Activated CD4-positive, alpha-beta T cell treated with anti-CD3 and anti-CD28 coated beads for 24 hours (primary cell): ENCODE data around the gene PLEKHH2.
"Not testable (repeated sequence)": the region's sequence is repeated elsewhere in the genome, so short reads cannot be mapped to it uniquely, and the experiment has no call there.

Experiments
- DNase-seq, 2 donors: peaks; one replicate each; pipeline ENCODE4 v3.0.0-alpha.2; 2020; ENCODE audit warnings: low read depth in 2 of 2

Gene PLEKHH2

DNA sequence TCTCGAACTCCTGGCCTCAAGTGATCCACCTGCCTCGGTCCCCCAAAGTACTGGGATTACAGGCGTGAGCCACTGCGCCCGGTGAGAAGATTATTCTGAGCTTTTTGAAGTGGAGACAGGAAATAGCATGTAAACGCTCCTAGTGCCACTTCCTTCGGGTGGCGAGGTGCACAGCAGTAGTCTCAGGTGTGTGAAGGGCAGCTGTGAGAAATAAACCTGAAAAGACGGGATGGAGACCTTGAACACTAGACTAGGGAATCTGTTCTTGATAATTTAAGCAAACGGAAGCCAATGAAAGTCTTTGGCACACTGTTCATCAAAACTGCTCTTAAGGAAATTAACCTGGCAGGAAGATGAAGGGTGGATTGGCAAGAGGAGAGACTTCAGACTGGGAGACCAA is 439 bp upstream of the PLEKHH2 start:
- no peak for DNase-seq

DNA sequence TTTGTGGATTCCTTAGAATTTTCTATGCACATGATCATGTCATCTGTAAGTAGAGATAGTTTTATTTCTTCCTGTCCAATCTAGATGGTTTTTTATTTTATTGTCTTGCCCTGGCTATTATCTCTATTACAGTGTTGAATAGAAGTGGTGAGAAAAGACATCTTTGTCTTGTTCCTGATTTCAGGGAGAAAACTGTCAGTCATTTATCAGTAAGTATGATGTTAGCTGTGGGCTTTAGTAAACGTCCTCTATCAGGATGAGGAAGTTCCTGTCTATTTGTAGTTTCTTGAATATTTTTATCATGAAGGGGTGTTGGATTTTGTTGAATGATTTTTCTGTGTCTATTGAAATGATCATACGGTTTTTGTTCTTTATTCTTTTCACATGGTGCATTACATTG is 5.3 kb downstream of the PLEKHH2 start:
- no peak for DNase-seq

DNA sequence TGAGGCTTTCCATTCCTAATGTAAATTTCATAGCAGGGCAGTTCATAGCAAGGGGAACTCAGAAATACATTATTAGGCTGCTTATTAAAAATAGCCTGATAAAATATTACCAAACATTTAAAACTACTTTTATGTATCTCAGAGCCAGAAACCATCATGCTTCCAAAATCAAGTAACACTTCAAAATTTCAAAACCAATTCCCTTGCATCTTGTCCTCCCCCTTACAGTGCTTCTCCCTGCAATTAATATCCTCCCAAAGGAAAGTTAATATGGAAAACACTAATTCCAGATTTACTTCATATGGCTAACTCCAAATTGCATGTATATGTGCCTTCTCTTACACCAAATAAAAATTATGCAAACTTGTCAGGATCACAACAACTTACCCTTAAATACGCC is 6.6 kb downstream of the PLEKHH2 start:
- DNase-seq, result no peak

DNA sequence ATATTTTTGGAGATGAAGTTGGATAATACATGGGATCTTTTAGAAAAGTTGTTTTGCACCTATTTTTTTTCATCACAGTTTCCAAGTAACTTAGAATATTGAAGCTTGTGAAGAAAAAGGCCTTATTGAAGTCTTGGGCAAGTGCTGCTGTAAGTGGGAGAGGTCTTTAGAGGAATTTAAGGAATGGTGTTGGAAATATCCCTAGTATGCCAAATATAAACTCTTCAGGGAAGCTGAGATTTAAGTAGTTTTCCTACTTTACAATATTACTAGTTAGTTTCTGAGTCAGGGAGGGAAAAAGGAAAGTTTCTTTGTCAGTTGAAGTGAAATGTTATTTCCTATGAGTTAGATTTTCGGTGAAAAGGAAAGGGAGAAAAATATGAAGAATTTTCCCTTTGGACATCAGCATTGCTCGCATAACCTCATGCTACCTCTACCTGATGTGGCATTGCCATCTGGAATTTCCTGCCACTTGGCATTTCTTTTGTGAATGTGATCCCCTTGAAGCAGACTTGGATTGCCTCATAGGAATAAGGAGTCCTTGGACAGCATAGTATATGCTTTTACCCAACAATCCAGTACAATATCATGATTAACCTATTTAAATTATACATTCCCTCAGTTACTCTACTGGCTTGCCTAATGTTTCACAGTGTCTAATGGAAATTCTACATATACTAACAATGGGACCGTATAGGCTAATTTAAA is 12.1 kb downstream of the PLEKHH2 start:
- DNase-seq, result no peak

DNA sequence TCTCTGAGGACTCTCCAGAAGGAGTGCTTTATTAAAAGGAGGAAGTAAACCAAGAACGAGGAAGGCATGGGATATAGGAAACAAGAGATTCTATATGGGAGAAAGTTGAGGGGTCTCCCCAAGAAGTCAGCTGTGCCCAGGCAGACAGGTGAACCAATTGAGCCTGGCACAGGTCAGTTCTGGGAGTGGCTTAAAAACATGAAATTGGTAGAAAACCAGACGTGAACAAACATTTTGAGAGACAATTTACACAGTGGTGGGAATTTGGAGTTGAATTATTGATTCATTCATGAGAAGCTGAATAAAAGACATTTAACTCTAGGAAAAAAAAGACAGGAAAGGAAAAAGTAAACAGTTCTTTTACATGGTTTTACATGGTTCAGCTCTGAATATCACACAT is 16.4 kb downstream of the PLEKHH2 start:
- DNase-seq, result no peak

DNA sequence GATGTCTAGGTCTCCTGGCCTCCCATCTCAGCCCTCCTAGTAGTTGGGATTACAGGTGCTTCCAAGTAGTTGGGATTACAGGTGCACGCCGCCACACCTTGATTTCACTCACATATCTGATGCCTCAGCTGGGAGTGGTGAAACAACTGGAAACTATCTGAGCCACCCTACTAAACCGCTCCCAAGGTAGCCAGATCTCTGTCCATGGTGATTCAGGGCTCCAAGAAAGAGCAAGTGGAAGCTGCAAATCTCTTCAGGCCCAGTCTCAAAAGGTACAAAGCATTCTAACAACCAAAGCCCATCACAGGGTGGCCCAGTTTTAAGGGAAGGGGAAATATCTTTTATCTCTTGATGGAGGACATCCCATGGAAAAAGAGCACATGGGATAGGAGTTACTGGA is 20.2 kb downstream of the PLEKHH2 start:
- DNase-seq, result no peak

DNA sequence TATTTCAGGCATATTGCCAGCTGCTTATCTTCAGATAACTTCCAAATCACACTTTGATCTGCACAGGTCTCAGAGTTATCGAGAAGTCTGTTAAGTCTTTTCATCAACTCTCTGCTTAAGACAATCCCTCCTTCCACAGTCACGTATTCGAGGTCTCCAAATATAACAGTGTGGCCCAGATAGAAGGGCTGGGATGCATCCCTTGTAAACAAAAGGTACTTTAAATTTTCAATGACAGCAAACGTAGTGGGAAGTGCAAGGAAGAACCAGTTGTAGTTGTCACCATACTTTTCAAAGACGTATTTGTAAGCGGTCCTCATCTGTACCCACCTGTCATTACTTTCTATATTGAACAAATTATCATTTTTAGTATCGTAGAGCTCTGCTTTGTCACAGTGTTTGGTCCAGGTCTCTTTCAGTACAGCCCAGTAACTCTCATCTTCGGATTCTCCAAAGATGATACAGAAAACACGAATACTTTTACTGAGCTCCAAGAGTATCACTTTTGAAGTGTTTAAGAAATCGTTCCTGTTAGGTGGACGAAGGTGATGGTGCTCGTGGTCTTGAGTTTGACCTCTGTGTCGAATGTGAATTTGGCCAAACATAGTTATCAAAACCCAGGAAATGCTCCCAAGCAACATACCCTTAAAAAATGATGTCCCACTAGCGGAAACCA is 38.7 kb downstream of the PLEKHH2 start:
- DNase-seq, result no peak

DNA sequence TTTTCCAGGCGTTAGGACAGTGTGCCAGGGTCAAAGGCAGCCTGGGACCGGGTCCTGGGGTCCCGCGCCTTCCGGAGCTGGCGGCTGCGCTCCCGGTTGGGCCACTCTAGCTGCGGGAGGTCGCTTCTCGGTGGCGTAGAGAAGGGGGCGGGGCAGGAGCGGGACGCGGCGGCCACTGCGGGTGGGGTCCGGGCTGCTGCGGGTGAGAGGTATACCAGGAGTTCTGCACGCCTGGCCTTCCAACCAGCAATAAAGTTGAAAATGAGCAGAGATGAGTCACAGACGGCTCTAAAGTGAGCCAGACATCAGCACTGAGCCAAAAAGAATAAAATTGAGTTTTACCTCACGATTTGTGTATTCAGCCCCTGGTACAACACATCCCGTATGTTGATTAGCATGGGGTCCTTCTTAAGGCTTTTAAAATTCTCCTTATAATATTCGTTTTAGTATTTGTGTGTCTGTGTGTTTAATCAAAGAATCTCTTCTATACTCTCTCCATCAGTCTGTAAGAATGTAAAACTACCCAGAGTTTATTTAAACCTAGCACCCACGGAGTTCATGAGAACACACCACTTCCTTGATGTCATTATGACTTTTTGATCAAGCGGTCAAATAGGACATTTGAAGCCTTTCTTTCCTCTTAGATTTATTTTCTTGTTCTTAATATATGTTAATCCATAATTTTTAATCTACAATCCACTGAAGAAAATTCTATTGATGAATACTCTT is 39.4 kb downstream of the PLEKHH2 start, which contains the start of gene C1GALT1C1L:
Gene C1GALT1C1L (minus strand): TSS at position 108 of the 729 bp plus-strand sequence. CDS start 107 bp downstream, at position 1.
- peak in 1 of 2 donors; percentile 32 for DNase-seq

DNA sequence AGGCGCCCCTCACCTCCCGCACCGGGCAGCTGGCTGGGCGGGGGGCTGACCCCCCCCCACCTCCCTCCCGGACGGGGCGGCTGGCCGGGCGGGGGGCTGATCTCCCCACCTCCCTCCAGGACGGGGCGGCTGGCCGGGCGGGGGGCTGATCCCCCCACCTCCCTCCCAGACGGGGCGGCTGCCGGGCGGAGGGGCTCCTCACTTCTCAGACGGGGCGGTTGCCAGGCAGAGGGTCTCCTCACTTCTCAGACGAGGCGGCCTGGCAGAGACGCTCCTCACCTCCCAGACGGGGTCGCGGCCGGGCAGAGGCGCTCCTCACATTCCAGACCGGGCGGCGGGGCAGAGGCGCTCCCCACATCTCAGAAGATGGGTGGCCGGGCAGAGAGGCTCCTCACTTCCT is 40.7 kb downstream of the PLEKHH2 start:
- not testable (repeated sequence) for DNase-seq

DNA sequence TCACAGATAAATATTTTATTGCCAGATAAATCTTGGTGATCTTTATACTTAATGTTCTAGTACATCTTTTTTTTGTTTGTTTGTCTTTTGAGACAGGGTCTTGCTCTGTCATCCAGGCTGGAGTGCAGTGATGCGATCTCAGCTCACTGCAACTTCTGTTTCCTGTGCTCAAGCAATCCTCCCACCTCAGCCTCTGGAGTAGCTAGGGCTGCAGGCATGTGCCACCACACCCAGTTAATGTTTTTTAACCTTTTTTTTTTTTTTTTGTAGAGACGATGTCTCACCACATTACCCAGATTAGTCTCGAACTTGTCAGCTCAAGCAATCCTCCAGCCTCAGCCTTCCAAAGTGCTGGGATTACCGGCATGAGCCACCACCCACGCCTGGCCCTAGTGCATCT is 48.3 kb downstream of the PLEKHH2 start:
- no peak for DNase-seq

DNA sequence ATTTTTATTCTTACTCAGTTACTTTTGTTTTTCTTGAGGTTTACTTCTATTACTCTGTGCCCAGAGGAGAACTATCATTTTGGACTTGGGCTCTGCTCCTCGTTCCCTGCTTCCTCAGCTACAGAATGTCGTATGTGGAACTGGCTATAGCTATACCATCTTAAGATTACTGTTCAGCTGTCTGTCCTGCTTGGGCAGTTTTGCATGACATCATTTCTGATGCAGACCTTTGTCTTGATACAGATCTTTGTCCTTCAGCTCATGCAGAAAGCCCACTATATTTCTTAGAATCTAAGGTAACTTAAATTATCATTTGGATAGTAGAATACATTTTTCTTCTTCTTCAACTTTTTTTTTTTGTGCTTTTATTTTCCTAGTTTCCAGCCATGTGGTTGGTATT is 52.9 kb downstream of the PLEKHH2 start:
- no peak for DNase-seq

DNA sequence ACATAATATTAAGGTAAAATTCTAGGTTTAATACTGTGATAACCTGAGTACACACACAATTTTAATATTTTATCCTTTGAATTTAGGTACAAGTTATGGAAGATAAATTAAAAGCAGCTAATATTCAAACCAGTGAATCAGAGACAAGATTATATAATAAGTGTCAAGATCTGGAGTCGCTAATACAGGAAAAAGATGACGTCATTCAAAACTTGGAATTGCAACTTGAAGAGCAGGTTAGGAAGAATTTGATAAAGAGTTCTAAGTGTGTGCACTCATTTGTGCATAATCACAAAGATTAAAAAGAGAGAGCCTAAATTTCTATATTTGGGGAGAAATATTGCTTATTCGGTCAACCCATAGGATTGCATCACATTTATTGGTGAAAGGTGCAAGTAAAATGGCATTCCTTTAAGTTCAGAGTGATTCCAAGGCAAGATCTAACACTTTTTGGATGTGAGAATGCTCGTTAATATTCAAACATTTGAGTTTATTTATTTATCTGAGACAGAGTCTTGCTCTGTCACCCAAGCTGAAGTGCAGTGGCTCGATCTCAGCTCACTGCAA is 55.5 kb downstream of the PLEKHH2 start:
- DNase-seq, result no peak

DNA sequence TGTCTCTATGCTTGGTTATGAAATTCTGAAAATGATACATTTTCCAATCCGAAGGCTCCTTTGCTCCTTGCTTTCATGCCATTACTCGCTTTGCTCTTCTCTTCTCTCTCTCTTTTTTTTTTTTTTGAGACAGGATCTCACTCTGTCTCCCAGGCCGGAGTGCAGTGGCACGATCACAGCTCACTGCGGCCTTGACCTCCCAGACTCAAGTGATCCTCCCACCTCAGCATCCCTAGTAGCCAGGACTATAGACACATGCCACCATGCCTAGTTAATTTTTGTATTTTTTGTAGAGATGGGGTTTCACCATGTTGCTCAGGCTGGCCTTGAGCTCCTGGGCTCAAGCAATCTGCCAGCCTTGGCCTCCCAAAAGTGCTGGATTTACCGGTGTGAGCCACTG is 61.1 kb downstream of the PLEKHH2 start:
- DNase-seq, result not testable (repeated sequence)

DNA sequence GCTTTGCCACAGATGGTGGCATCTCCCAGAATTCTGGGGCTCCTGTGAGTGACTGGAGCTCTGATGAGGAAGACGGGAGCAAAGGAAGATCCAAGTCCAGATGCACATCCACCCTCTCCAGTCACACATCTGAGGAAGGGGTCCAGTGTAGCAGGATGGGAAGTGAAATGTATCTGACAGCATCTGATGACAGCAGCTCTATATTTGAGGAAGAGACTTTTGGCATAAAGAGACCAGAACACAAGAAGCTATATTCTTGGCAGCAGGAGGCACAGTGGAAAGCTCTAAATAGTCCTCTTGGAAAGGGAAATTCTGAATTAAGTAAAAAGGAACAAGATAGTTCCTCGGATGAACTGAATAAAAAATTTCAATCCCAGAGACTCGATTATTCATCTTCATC is 62.7 kb downstream of the PLEKHH2 start:
- no peak for DNase-seq

DNA sequence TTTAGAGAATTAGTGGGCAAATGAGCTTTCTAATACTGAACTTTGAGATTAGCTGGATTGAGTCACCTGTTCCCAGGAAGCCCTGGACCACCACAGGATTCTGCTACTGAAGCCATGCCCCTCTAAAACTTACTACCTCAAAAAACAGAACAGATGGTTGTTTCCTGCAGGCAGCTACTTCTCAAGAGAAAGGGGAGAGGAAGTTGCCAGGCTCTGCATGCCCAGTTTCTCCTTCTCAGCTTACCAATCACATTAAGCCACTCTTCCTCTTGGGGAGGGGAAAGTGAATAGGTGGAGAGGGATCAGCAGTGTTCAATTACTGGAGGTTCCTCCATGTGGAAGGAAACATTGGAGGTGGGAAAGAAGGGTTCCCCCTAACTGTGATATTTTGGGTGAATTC is 64.1 kb downstream of the PLEKHH2 start:
- no peak for DNase-seq

DNA sequence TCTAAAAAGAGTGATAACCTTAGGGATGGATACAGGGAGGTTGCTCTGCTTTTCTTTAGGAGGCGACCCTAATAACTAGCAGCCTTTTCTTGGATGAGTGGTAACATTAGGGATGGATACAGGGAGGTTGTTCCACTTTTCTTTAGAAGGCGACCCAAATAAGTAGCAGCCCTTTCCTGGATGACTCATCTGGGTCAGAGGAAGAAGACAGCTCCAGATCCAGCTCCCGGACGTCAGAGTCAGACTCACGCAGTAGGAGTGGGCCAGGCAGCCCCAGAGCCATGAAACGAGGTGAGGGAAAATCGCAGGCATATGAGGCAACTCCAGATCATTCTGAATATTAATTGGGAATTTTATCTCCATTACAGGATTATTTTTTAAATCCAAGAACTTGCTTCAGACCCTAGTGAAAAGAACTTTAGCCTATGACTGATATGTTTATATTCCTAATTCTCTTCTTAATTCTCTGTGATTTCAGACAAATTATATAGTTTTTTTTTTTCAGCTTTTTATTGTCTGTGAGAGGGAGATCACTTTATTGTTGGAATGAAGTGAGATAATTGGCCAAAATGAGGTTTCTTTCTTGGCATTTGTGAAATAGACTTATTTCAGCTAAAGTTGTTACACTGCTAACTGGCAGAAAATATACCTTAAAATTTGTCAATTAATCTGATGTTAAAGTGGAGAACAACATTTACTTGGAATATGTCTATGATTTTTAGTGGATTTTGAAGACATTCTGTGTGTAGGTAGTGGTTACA is 70.4 kb downstream of the PLEKHH2 start:
- DNase-seq, result no peak

DNA sequence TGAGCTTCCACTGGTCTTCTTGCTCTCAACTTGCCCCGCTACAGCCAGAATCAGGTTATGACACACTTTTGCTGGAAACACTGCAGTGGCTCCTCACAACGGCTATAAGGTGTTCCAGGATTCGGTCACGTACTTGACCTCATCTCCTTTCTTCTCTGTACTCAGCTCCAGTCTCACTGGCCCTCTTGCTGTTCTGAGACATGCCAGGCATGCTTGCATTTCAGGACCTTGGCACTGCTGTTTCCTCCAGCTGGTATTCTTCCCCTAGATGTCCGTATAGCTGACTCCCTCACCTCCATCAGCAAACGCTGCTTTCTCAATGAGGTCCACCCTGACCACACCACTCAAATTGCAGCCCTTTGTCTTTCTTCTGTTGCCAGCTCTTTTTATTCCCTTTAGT is 71.1 kb downstream of the PLEKHH2 start:
- no peak for DNase-seq

DNA sequence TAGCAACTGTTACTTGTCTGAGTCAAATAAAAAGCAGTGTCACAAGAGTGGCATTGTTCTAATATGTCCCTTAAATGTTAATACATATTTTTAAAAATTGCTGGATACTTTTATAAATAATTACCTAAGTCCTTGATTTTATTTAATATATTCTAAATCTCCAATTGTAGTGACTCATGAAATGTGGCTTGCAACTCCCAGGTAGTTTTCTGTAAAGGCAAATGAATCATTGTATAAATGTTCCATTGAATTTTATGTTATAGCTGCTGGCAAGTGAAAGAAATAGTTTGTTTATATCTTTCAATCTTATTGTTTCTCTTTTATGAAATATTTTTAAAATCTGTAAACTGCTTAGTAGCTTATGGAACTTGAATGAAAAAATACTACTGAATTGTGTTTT is 71.8 kb downstream of the PLEKHH2 start:
- no peak for DNase-seq

DNA sequence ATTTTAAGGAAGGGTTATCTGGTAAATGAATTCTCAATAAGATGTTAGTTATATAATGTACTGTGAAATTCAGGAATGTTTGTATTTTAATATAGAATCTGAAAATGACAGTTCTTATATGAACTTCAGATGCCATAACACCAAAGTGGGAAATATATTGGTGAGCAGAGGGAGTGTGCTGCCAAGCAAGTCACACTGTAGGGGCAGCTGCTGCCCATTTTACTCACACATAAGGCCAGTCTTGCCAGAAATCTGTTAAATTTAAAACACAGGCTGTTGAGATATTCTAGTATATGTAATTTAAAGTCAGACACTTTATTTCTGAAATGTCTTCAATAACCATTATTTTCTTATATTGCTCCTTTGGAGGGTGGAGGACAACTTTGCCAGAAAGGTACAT is 73.8 kb downstream of the PLEKHH2 start:
- no peak for DNase-seq

DNA sequence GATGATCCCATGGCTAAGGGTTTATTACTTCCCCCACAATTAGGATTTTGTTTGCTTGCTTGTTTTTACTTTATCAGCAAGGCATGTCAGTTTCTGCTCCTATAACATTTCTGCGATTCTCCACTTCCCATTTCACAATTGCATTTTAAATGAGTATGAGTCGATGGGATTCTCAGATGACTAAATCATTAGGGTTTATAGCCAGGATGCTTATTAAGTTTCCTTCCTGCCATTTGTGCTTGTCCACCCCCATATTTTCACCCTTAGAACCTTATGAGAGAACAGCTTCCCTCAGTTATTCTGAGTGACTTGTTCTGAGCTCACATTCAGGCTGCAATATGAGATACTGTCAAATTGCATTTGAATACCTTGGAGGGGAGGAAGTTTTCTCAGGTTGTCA is 77.1 kb downstream of the PLEKHH2 start:
- DNase-seq, result no peak

DNA sequence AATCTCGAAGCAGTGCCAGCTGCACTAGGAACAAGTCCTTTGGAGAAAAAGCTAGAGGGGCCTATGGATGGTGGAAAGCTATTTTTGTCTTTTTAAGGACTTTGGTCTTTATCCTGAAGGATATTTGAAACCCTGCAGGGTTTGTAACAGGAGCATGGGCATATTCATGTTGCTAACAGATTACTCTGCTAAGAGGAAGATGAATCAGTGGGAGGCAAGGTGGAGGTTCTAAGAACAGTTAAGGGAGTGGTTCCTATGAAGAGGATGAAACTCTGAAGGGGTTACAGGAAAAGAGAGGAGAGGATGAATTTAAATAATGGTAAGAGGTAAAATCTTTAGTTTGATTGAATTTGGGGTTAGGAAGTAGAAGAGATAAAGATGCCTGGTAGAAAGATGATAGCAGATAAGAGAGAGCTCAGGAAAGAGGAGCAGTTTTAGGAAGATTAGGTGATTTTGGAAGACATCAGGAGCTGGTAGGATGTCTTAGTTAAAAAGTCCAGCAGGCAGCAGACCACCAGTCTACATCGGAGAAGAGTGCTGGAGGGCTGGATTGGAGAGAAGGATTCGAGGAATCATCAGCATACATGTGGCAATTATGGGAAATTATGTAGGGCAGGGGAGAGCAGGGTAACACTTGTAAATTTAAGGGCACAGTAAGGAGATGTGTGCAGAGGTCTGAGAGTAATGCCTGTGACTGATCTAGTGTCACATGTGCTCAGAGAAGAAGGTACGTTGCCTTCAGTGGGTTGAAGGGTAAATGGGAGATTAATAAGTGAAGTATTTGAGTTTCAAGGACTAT is 78.4 kb downstream of the PLEKHH2 start:
- DNase-seq, result no peak
